ENCODE measurements around the gene SLC12A7. TPM values are rescaled to one million over a fixed set of nuclear protein-coding genes. Genes with fewer than 3 reads are reported as not detected.

SLC12A7 gene
- total and polyA plus RNA-seq, 9 of the 15 experiments (the other 6 are each of a cell fraction or from before 2014, with no cell fraction given) = 0.01 to 3.1 (median 0.56) TPM

GRCh38 chr5:1131726-1132125 is 19.9 kb upstream of the SLC12A7 start (continued):
- TF ChIP-seq ZNF639 (CRISPR knock-in tag; conservative IDR thresholded peaks at IDR 0.05 in 1 of 2, IDR thresholded peaks at IDR 0.05 in 1 of 2) (no peak), ZNF589 (CRISPR knock-in tag; IDR thresholded peaks at IDR 0.05; ENCODE audit: low read depth) (peak; percentile 54; the same call in 1 of the 2 replicates), TEAD1 (CRISPR knock-in tag; IDR thresholded peaks at IDR 0.05) (peak in 1 of 2 experiments; percentile 65; a peak in 1 of 4 replicates), SMAD4 (CRISPR knock-in tag; conservative IDR thresholded peaks at IDR 0.05) (peak; percentile 70; the same call in 1 of the 2 replicates), IRF2 (CRISPR knock-in tag; IDR thresholded peaks at IDR 0.05) (no peak), NFYB (IDR thresholded peaks at IDR 0.05; ENCODE audit: extremely low read depth, insufficient read length) (no peak), ZEB2 (IDR thresholded peaks at IDR 0.05) (no peak), NR2C2 (CRISPR knock-in tag; IDR thresholded peaks at IDR 0.05) (no peak), NR2C2 (tag; IDR thresholded peaks at IDR 0.05) (peak; percentile 25; the same call in 1 of the 2 replicates), TEAD2 (tag; IDR thresholded peaks at IDR 0.05) (peak; percentile 46; the same call in 1 of the 2 replicates), PTRF (tag; IDR thresholded peaks at IDR 0.05) (peak; percentile 92), ESRRA (IDR thresholded peaks at IDR 0.05; ENCODE audit: borderline replicate concordance, low read depth) (no peak), DMBX1 (CRISPR knock-in tag; IDR thresholded peaks at IDR 0.05; ENCODE audit: borderline replicate concordance) (peak; percentile 90; the same call in 1 of the 2 replicates), ZNF431 (CRISPR knock-in tag; IDR thresholded peaks at IDR 0.05) (no peak), ZBTB12 (CRISPR knock-in tag; IDR thresholded peaks at IDR 0.05) (peak; percentile 56), NFXL1 (CRISPR knock-in tag; IDR thresholded peaks at IDR 0.05) (peak; percentile 93), ZNF140 (CRISPR knock-in tag; IDR thresholded peaks at IDR 0.05) (peak; percentile 66; the same call in 1 of the 2 replicates), CREB3 (tag; conservative IDR thresholded peaks at IDR 0.05; ENCODE audit: low read depth) (peak; percentile 93), DDX20 (tag; IDR thresholded peaks at IDR 0.05; ENCODE audit: low read depth) (peak; percentile 83), NR2C1 (IDR thresholded peaks at IDR 0.05) (no peak), NR2C1 (tag; IDR thresholded peaks at IDR 0.05) (peak; percentile 86), CTCF (IDR thresholded peaks at IDR 0.05 in 2 of 3, conservative IDR thresholded peaks at IDR 0.05 in 1 of 3; ENCODE audit: insufficient read depth in 2 of 3, low read depth in 1 of 3, low read length in 3 of 3) (0 out of 6 replicates have a peak, but pooled peaks of 1 of the 3 experiments have one; percentile 10), NR4A1 (CRISPR knock-in tag; IDR thresholded peaks at IDR 0.05) (no peak), NR4A1 (tag; IDR thresholded peaks at IDR 0.05) (peak; percentile 98), CXXC5 (CRISPR knock-in tag; IDR thresholded peaks at IDR 0.05) (peak; percentile 61)

Measured in K562 (cell line).